ENCODE measurements around the gene ADRA2C. TPM values are rescaled to one million over a fixed set of nuclear protein-coding genes. Genes with fewer than 3 reads are reported as not detected.

ADRA2C gene
- total and polyA plus RNA-seq, 2 experiments from 2014 or later = 3.0 to 16.6 TPM

- no peak for TF ChIP-seq EZH2 (IDR thresholded peaks at IDR 0.05; ENCODE audit: low read depth, unreplicated experiment)
- TF ChIP-seq, protein P1, sequence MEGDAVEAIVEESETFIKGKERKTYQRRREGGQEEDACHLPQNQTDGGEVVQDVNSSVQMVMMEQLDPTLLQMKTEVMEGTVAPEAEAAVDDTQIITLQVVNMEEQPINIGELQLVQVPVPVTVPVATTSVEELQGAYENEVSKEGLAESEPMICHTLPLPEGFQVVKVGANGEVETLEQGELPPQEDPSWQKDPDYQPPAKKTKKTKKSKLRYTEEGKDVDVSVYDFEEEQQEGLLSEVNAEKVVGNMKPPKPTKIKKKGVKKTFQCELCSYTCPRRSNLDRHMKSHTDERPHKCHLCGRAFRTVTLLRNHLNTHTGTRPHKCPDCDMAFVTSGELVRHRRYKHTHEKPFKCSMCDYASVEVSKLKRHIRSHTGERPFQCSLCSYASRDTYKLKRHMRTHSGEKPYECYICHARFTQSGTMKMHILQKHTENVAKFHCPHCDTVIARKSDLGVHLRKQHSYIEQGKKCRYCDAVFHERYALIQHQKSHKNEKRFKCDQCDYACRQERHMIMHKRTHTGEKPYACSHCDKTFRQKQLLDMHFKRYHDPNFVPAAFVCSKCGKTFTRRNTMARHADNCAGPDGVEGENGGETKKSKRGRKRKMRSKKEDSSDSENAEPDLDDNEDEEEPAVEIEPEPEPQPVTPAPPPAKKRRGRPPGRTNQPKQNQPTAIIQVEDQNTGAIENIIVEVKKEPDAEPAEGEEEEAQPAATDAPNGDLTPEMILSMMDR (conservative IDR thresholded peaks at IDR 0.05; ENCODE audit: low read depth in 2 of 2) = no peak
These were observed 18.5 kb downstream of the ADRA2C start (continued) for GRCh38 chr4:3784454-3785291.

DNA sequence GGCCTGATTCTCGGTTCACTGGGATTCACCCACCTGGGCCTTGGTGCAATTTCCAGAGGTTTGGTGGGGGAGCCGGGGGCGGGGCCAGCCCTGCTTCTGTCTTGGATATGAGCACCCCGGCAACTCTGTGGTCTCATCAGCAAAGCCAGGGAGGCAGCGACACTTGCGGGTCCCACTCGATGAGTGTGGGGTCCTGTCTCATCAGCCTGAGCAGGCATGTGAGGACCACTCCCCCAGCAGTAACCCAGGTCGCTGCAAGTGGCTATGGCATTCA, 19.0 kb downstream of the ADRA2C start:
- Mint-ChIP-seq H3K9me3 (peaks cover 6% of the 10 kb centered on the region; the same call in 2 of the 3 replicates), H3K4me3 (no peak overlapping the region), H3K27ac (no peak overlapping the region), H3K4me1 (peaks cover 4% of the 10 kb centered on the region; the same call in 2 of the 3 replicates), H3K36me3 (ENCODE audit: low read depth) (0 out of 3 replicates have a peak, but pooled peaks cover 4% of the 10 kb centered on the region), H3K27me3 (ENCODE audit: insufficient read depth, low read depth, poor library complexity) (peaks cover 7% of the 10 kb centered on the region)
- Histone ChIP-seq H4K20me1 (replicated peaks; ENCODE audit: insufficient read depth) (no peaks in the 10 kb centered on the region), H3K27ac (ENCODE audit: low read depth) (no peak overlapping the region), H3K4me1 (ENCODE audit: insufficient read depth) (peaks cover 5% of the 10 kb centered on the region; the same call in 1 of the 2 replicates), H3F3A (replicated peaks; ENCODE audit: low read depth) (no peaks in the 10 kb centered on the region), H3K36me3 (ENCODE audit: insufficient read depth) (no peaks in the 10 kb centered on the region), H3K9me2 (ENCODE audit: insufficient read depth) (no peaks in the 10 kb centered on the region), H3K79me2 (replicated peaks; ENCODE audit: insufficient read depth) (no peaks in the 10 kb centered on the region), H3K4me2 (no peak overlapping the region), H2AFZ (no peak overlapping the region), H3K4me3 (no peak overlapping the region), H3K27me3 (ENCODE audit: insufficient read depth) (no peaks in the 10 kb centered on the region)
- ATAC-seq = no peak
- TF ChIP-seq NANOG (IDR thresholded peaks at IDR 0.05; ENCODE audit: borderline replicate concordance) (no peak), POLR2AphosphoS5 (IDR thresholded peaks at IDR 0.05; ENCODE audit: low read depth) (no peak), CREB1 (CRISPR knock-in tag; IDR thresholded peaks at IDR 0.05; ENCODE audit: low read depth) (no peak), STAT1 (IDR thresholded peaks at IDR 0.05; ENCODE audit: unreplicated experiment) (no peak), EZH2 (IDR thresholded peaks at IDR 0.05; ENCODE audit: low read depth, unreplicated experiment) (no peak), JUNB (IDR thresholded peaks at IDR 0.05; ENCODE audit: unreplicated experiment) (no peak), EZH2phosphoT487 (IDR thresholded peaks at IDR 0.05; ENCODE audit: unreplicated experiment) (no peak), ZNF331 (CRISPR knock-in tag; IDR thresholded peaks at IDR 0.05; ENCODE audit: low read depth) (no peak)
- TF ChIP-seq, protein P1 (conservative IDR thresholded peaks at IDR 0.05; ENCODE audit: low read depth in 2 of 2) = no peak
- TF ChIP-seq, protein P2, sequence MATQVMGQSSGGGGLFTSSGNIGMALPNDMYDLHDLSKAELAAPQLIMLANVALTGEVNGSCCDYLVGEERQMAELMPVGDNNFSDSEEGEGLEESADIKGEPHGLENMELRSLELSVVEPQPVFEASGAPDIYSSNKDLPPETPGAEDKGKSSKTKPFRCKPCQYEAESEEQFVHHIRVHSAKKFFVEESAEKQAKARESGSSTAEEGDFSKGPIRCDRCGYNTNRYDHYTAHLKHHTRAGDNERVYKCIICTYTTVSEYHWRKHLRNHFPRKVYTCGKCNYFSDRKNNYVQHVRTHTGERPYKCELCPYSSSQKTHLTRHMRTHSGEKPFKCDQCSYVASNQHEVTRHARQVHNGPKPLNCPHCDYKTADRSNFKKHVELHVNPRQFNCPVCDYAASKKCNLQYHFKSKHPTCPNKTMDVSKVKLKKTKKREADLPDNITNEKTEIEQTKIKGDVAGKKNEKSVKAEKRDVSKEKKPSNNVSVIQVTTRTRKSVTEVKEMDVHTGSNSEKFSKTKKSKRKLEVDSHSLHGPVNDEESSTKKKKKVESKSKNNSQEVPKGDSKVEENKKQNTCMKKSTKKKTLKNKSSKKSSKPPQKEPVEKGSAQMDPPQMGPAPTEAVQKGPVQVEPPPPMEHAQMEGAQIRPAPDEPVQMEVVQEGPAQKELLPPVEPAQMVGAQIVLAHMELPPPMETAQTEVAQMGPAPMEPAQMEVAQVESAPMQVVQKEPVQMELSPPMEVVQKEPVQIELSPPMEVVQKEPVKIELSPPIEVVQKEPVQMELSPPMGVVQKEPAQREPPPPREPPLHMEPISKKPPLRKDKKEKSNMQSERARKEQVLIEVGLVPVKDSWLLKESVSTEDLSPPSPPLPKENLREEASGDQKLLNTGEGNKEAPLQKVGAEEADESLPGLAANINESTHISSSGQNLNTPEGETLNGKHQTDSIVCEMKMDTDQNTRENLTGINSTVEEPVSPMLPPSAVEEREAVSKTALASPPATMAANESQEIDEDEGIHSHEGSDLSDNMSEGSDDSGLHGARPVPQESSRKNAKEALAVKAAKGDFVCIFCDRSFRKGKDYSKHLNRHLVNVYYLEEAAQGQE (IDR thresholded peaks at IDR 0.05; ENCODE audit: unreplicated experiment) = no peak
- DNase-seq (ENCODE audit: low spot score) = no peak

Measured in GM23338 (cell line).